Measurements from ENCODE around the gene IRAG1. TPM values are rescaled to one million over a fixed set of nuclear protein-coding genes. Genes with fewer than 3 reads are reported as not detected.

IRAG1 gene
- total and polyA plus RNA-seq, 2 of the 13 experiments (the other 11 are each of a cell fraction or from before 2014, with no cell fraction given), result 0.13 to 0.20 TPM

DNA sequence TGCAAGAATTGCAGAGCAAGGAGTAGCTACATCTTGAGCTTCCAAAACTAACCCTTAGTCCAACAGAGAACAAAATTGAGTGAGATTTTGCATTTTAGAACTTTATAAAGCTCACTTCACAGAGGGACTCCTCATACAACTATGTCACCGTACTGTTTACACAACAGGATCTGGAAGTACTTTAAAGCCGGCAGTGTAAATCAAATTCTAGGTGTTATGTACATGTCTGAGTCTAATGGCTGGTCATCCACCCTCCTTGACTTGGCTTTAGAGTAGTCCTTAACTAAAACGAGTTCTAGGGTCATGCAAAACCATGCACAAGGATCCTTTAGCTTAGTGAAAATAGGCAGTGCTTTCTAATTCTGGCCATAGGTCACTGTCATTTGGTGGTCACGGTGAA lies 23.5 kb downstream of the IRAG1 start (continued):
- TF ChIP-seq, protein P1, sequence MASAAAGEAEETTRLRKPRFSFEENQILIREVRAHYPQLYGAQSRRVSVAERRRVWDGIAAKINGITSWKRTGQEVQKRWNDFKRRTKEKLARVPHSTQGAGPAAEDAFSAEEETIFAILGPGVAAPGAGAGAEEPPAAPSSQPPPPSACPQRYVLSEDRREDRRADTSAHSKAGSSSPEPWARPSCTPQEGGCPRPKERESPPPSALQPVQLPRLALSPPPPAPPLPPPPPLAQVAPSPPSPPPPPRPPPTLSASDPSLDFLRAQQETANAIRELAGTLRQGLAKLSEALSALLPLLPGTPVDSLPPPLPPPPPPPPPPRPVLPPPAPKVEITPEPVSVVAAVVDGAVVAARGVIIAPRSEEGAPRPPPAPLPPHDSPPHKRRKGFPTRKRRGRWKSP (CRISPR knock-in tag; IDR thresholded peaks at IDR 0.05), result no peak
- TF ChIP-seq KDM2A (CRISPR knock-in tag; IDR thresholded peaks at IDR 0.05; ENCODE audit: borderline replicate concordance, low read depth), result no peak
- TF ChIP-seq, protein P2, sequence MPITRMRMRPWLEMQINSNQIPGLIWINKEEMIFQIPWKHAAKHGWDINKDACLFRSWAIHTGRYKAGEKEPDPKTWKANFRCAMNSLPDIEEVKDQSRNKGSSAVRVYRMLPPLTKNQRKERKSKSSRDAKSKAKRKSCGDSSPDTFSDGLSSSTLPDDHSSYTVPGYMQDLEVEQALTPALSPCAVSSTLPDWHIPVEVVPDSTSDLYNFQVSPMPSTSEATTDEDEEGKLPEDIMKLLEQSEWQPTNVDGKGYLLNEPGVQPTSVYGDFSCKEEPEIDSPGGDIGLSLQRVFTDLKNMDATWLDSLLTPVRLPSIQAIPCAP (CRISPR knock-in tag; IDR thresholded peaks at IDR 0.05; ENCODE audit: low read depth), result no peak

DNA sequence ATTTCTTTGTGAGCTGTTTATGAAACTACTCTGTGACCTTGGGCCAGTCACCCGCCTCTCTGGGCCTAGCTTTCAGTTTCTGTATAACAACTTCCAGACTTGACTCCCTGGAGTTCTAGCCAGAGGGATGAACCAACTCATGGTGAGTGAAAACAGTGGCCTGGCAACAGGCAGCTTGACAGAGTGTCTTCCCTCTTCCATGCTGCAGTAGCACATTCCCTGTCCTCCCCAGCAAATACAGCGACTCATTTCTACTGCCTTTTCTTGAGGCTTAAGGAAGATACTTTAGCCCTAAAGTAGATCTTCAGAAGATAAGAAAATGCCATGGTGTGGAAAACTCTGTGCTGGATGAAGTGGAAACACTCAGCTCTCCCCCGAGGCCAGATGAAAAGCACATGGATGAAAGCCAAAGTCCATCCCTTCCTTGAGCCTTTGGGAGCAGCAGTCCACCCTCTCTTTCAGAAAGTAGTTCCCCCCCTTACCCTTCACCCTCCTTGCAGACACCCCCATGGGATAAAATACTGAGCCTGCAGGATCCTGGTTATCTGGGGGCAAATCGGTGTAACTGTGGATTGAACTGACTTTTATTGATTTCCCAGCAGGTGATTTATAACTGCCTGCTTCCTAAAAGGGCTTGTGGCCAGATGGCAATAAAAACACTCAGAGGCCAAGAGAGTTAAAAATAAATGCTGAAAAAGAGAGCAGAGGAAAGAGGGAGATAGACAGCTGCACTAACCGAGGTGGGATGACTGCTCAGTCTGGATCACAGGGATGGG lies 24.1 kb downstream of the IRAG1 start:
- POLR2A ChIA-PET, result no interaction called here
- Histone ChIP-seq H3K36me3 (replicated peaks in 1 of 2; ENCODE audit: control insufficient read depth in 1 of 2, insufficient read depth in 2 of 2, low read length in 2 of 2) (no peaks in the 10 kb centered on the region), H2AFZ (ENCODE audit: low read length) (no peak overlapping the region), H3K9me3 (ENCODE audit: low read length) (no peaks in the 10 kb centered on the region), H3K27me3 (ENCODE audit: control insufficient read depth in 1 of 2, insufficient read depth in 2 of 2, low read length in 2 of 2) (peaks cover 0 to 9% of the 10 kb centered on the region in 2 experiments; a peak in 2 of 5 replicates), H4K20me1 (ENCODE audit: insufficient read depth, low read length) (no peaks in the 10 kb centered on the region), H3K4me3 (replicated peaks in 1 of 3; ENCODE audit: insufficient read depth in 1 of 3, low read depth in 2 of 3, low read length in 3 of 3) (no peak overlapping the region), H3K4me2 (ENCODE audit: low read depth, low read length) (no peak overlapping the region), H3K9ac (ENCODE audit: insufficient read depth, low read depth, low read length) (no peak overlapping the region), H3K27ac (ENCODE audit: extremely low read length, insufficient read depth, low read length) (no peak overlapping the region), H3K79me2 (ENCODE audit: insufficient read depth, low read length) (no peaks in the 10 kb centered on the region), H3K4me1 (ENCODE audit: insufficient read depth, low read length) (peaks cover 20% of the 10 kb centered on the region)
- CTCF ChIA-PET (ENCODE audit: low intra/inter-chr PET ratio, low total read pairs), result no interaction called here
- in situ Hi-C loops (cut with HindIII; ENCODE audit: extremely low pct_ligation_motif_present, low pct_unique_long_range_greater_than_20kb), result no loop called here
- BruUV-seq (replicated peaks), result no TSS peak
- DNase-seq (ENCODE audit: low spot score) (no peak), ATAC-seq (no peak), FAIRE-seq (no peak)
- TF ChIP-seq, protein P2 (CRISPR knock-in tag; IDR thresholded peaks at IDR 0.05; ENCODE audit: low read depth), result no peak
- TF ChIP-seq, protein P3, sequence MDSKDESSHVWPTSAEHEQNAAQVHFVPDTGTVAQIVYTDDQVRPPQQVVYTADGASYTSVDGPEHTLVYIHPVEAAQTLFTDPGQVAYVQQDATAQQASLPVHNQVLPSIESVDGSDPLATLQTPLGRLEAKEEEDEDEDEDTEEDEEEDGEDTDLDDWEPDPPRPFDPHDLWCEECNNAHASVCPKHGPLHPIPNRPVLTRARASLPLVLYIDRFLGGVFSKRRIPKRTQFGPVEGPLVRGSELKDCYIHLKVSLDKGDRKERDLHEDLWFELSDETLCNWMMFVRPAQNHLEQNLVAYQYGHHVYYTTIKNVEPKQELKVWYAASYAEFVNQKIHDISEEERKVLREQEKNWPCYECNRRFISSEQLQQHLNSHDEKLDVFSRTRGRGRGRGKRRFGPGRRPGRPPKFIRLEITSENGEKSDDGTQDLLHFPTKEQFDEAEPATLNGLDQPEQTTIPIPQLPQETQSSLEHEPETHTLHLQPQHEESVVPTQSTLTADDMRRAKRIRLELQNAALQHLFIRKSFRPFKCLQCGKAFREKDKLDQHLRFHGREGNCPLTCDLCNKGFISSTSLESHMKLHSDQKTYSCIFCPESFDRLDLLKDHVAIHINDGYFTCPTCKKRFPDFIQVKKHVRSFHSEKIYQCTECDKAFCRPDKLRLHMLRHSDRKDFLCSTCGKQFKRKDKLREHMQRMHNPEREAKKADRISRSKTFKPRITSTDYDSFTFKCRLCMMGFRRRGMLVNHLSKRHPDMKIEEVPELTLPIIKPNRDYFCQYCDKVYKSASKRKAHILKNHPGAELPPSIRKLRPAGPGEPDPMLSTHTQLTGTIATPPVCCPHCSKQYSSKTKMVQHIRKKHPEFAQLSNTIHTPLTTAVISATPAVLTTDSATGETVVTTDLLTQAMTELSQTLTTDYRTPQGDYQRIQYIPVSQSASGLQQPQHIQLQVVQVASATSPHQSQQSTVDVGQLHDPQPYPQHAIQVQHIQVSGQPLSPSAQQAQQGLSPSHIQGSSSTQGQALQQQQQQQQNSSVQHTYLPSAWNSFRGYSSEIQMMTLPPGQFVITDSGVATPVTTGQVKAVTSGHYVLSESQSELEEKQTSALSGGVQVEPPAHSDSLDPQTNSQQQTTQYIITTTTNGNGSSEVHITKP (CRISPR knock-in tag; IDR thresholded peaks at IDR 0.05; ENCODE audit: low read depth), result 0 out of 2 replicates have a peak, but pooled peaks have one; percentile 32
- TF ChIP-seq RAD51 (IDR thresholded peaks at IDR 0.05; ENCODE audit: borderline replicate concordance) (no peak), SIN3A (IDR thresholded peaks at IDR 0.05; ENCODE audit: borderline replicate concordance, low read depth, low read length) (no peak), ZNF619 (CRISPR knock-in tag; IDR thresholded peaks at IDR 0.05) (no peak)
- intact Hi-C loops (cut with micrococcal nuclease; ENCODE audit: unreplicated experiment), result no loop called here
- WGBS (ENCODE audit: low lambda C conversion rate), result 25% methylated on average over 5 of the region's 5 CpGs
